ENCODE data around the gene NIM1K.

- TF ChIP-seq, protein P1, sequence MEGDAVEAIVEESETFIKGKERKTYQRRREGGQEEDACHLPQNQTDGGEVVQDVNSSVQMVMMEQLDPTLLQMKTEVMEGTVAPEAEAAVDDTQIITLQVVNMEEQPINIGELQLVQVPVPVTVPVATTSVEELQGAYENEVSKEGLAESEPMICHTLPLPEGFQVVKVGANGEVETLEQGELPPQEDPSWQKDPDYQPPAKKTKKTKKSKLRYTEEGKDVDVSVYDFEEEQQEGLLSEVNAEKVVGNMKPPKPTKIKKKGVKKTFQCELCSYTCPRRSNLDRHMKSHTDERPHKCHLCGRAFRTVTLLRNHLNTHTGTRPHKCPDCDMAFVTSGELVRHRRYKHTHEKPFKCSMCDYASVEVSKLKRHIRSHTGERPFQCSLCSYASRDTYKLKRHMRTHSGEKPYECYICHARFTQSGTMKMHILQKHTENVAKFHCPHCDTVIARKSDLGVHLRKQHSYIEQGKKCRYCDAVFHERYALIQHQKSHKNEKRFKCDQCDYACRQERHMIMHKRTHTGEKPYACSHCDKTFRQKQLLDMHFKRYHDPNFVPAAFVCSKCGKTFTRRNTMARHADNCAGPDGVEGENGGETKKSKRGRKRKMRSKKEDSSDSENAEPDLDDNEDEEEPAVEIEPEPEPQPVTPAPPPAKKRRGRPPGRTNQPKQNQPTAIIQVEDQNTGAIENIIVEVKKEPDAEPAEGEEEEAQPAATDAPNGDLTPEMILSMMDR (IDR thresholded peaks at IDR 0.05) = no peak
- TF ChIP-seq POLR2A (IDR thresholded peaks at IDR 0.05) (no peak), EP300 (IDR thresholded peaks at IDR 0.05; ENCODE audit: low read depth) (no peak), POLR2AphosphoS5 (IDR thresholded peaks at IDR 0.05) (no peak)
Measured at GRCh38 chr5:43320846-43321245, 128.8 kb downstream of the NIM1K start.

Measured in transverse colon (tissue), 4 donors.